ENCODE measurements around the gene SLC35F5.
"Not testable (repeated sequence)": the region's sequence is repeated elsewhere in the genome, so short reads cannot be mapped to it uniquely, and the experiment has no call there.

SLC35F5 gene

GRCh38 chr2:113755035-113755834 lies 1.2 kb downstream of the SLC35F5 start:
- no peak for DNase-seq

- DNase-seq: no peak
Observed at GRCh38 chr2:113754160-113754559, 2.3 kb downstream of the SLC35F5 start.

GRCh38 chr2:113750385-113750784 lies 6.1 kb downstream of the SLC35F5 start:
- no peak for DNase-seq

- DNase-seq: no peak
Observed at GRCh38 chr2:113741091-113741490, 15.4 kb downstream of the SLC35F5 start.

GRCh38 chr2:113739849-113740248 lies 16.6 kb downstream of the SLC35F5 start:
- DNase-seq: no peak

GRCh38 chr2:113734185-113734584 lies 22.3 kb downstream of the SLC35F5 start:
- no peak for DNase-seq

- DNase-seq: no peak
Observed at GRCh38 chr2:113724010-113724409, 32.4 kb downstream of the SLC35F5 start.

- DNase-seq: no peak
Observed at GRCh38 chr2:113723411-113723810, 33.0 kb downstream of the SLC35F5 start.

- DNase-seq: no peak
Observed at GRCh38 chr2:113720167-113720566, 36.3 kb downstream of the SLC35F5 start.

- DNase-seq: no peak
Observed at GRCh38 chr2:113716291-113716690, 40.2 kb downstream of the SLC35F5 start.

GRCh38 chr2:113712941-113713340 lies 43.5 kb downstream of the SLC35F5 start:
- DNase-seq: no peak

GRCh38 chr2:113711851-113712250 lies 44.6 kb downstream of the SLC35F5 start:
- DNase-seq: no peak

- DNase-seq: no peak
Observed at GRCh38 chr2:113709022-113709421, 47.4 kb downstream of the SLC35F5 start.

GRCh38 chr2:113707106-113707505 lies 49.3 kb downstream of the SLC35F5 start:
- DNase-seq: no peak

GRCh38 chr2:113705982-113706523 lies 50.4 kb downstream of the SLC35F5 start:
- no peak for DNase-seq

- DNase-seq: not testable (repeated sequence)
Observed at GRCh38 chr2:113704300-113704993, 52.0 kb downstream of the SLC35F5 start.

- no peak for DNase-seq
Observed at GRCh38 chr2:113703386-113704299, 52.8 kb downstream of the SLC35F5 start.

GRCh38 chr2:113700186-113700841 lies 56.1 kb downstream of the SLC35F5 start:
- peak; percentile 48 to 67 for DNase-seq

GRCh38 chr2:113698892-113699447 lies 57.5 kb downstream of the SLC35F5 start:
- DNase-seq: peak in 1 of 2 donors; percentile 26

GRCh38 chr2:113698251-113698650 lies 58.2 kb downstream of the SLC35F5 start:
- not testable (repeated sequence) for DNase-seq

- DNase-seq: no peak
Observed at GRCh38 chr2:113697516-113697915, 58.9 kb downstream of the SLC35F5 start.

GRCh38 chr2:113694438-113694837 lies 62.0 kb downstream of the SLC35F5 start:
- DNase-seq: no peak

Data from CD4-positive, alpha-beta T cell treated with Interferon alpha-2 for 1 hour (primary cell).